Measurements from ENCODE around the gene MRTFA.

DNA sequence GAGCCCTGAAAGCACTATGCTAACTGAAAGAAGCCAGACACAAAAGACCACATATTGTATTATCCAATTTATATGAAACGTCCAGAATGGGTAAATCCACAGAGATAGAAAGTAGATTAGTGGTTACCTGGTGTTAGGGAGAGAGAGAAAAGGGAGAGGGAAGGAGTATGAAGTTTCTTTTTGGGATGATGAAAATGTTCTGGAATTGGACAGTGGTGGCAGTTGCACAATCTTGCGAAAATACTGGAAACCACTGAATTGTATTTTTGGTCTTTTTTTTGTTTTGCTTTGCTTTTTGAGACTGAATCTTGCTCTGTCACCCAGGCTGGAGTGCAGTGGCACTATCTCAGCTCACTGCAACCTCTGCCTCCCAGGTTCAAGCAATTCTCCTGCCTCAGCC, 63.5 kb downstream of the MRTFA start:
- TF ChIP-seq, protein P1, sequence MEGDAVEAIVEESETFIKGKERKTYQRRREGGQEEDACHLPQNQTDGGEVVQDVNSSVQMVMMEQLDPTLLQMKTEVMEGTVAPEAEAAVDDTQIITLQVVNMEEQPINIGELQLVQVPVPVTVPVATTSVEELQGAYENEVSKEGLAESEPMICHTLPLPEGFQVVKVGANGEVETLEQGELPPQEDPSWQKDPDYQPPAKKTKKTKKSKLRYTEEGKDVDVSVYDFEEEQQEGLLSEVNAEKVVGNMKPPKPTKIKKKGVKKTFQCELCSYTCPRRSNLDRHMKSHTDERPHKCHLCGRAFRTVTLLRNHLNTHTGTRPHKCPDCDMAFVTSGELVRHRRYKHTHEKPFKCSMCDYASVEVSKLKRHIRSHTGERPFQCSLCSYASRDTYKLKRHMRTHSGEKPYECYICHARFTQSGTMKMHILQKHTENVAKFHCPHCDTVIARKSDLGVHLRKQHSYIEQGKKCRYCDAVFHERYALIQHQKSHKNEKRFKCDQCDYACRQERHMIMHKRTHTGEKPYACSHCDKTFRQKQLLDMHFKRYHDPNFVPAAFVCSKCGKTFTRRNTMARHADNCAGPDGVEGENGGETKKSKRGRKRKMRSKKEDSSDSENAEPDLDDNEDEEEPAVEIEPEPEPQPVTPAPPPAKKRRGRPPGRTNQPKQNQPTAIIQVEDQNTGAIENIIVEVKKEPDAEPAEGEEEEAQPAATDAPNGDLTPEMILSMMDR (conservative IDR thresholded peaks at IDR 0.05; ENCODE audit: low read length): no peak
- no peak for TF ChIP-seq EZH2phosphoT487 (IDR thresholded peaks at IDR 0.05; ENCODE audit: borderline replicate concordance, low read depth, low read length)
